IPS-20b (cell line): ENCODE results near the gene ANKRD6.
A peak's percentile ranks its signal among the peaks of the same experiment; 100 is the strongest.

Experiments used
- H3K27ac ChIP-seq: one replicate; pipeline ENCODE4 v1.5.1; 2013; ENCODE audit warnings: low read length
- H3K27me3 ChIP-seq: 2 replicates; pipeline ENCODE4 v1.6.1; 2013; ENCODE audit warnings: mild to moderate bottlenecking, low read length, inconsistent platforms; ENCODE audit not compliant: insufficient read depth
- H3K36me3 ChIP-seq: 2 replicates; pipeline ENCODE4 v1.6.1; 2013; ENCODE audit warnings: low read depth, mild to moderate bottlenecking, inconsistent platforms, low read length, moderate library complexity; ENCODE audit not compliant: insufficient read depth
- H3K4me1 ChIP-seq: 2 replicates; pipeline ENCODE4 v1.6.1; 2013; ENCODE audit warnings: mild to moderate bottlenecking, control low read depth, inconsistent platforms, low read length, moderate library complexity; ENCODE audit not compliant: insufficient read depth
- H3K4me3 ChIP-seq: 2 replicates; pipeline ENCODE4 v1.5.1; 2013; ENCODE audit warnings: mild to moderate bottlenecking, low read length, inconsistent platforms
- H3K9ac ChIP-seq: 2 replicates; pipeline ENCODE4 v1.6.1; 2013; ENCODE audit warnings: low read depth, mild to moderate bottlenecking, inconsistent platforms, low read length, moderate library complexity
- H3K9me3 ChIP-seq: 2 replicates; pipeline ENCODE4 v1.6.1; 2013; ENCODE audit warnings: mild to moderate bottlenecking, low read depth, low read length, inconsistent platforms; ENCODE audit not compliant: insufficient read depth

ANKRD6 gene

GRCh38 chr6:89553431-89553830 lies 120.5 kb downstream of the ANKRD6 start:
- Histone ChIP-seq H3K36me3 (no peaks in the 10 kb centered on the region), H3K9me3 (peaks cover 16% of the 10 kb centered on the region), H3K4me1 (peaks cover 21% of the 10 kb centered on the region), H3K27me3 (no peaks in the 10 kb centered on the region), H3K27ac (no peak overlapping the region), H3K9ac (no peak overlapping the region), H3K4me3 (no peak overlapping the region)

- Histone ChIP-seq H3K4me3 (no peak overlapping the region), H3K9me3 (peaks cover 17% of the 10 kb centered on the region), H3K36me3 (no peaks in the 10 kb centered on the region), H3K9ac (no peak overlapping the region), H3K27ac (no peak overlapping the region), H3K4me1 (peaks cover 21% of the 10 kb centered on the region), H3K27me3 (no peaks in the 10 kb centered on the region)
Measured at GRCh38 chr6:89554106-89554505, 121.2 kb downstream of the ANKRD6 start.

- Histone ChIP-seq H3K4me3 (peak overlapping the region; percentile 36; the same call in 1 of the 2 replicates), H3K4me1 (peaks cover 21% of the 10 kb centered on the region), H3K27me3 (no peaks in the 10 kb centered on the region), H3K9me3 (peaks cover 17% of the 10 kb centered on the region), H3K9ac (peak overlapping the region; percentile 27; the same call in 1 of the 2 replicates), H3K27ac (no peak overlapping the region), H3K36me3 (no peaks in the 10 kb centered on the region)
Measured at GRCh38 chr6:89555031-89555430, 122.1 kb downstream of the ANKRD6 start.

GRCh38 chr6:89555806-89556205 lies 122.9 kb downstream of the ANKRD6 start:
- no peak overlapping the region for H3K27ac ChIP-seq

GRCh38 chr6:89559487-89559886 lies 126.5 kb downstream of the ANKRD6 start:
- H3K27me3 ChIP-seq = no peaks in the 10 kb centered on the region
- no peak overlapping the region for H3K27ac ChIP-seq

More at GRCh38 chr6:89555806-89556205, 122.9 kb downstream of the ANKRD6 start:
- Histone ChIP-seq H3K4me3 (peak overlapping the region; percentile 36; the same call in 1 of the 2 replicates), H3K4me1 (peaks cover 21% of the 10 kb centered on the region), H3K36me3 (no peaks in the 10 kb centered on the region), H3K9ac (peak overlapping the region; percentile 27; the same call in 1 of the 2 replicates), H3K9me3 (peaks cover 17% of the 10 kb centered on the region), H3K27me3 (no peaks in the 10 kb centered on the region)

GRCh38 chr6:89562093-89562973 lies 129.4 kb downstream of the ANKRD6 start:
- H3K36me3 ChIP-seq = no peaks in the 10 kb centered on the region
- no peak overlapping the region for H3K27ac ChIP-seq
- peaks cover 12% of the 10 kb centered on the region for H3K9me3 ChIP-seq
- no peak overlapping the region for H3K9ac ChIP-seq
- no peaks in the 10 kb centered on the region for H3K27me3 ChIP-seq
- H3K4me3 ChIP-seq = no peak overlapping the region
- peaks cover 8% of the 10 kb centered on the region; the same call in 1 of the 2 replicates for H3K4me1 ChIP-seq

More at GRCh38 chr6:89559487-89559886, 126.5 kb downstream of the ANKRD6 start:
- peaks cover 26% of the 10 kb centered on the region for H3K4me1 ChIP-seq
- H3K4me3 ChIP-seq = no peak overlapping the region
- peaks cover 17% of the 10 kb centered on the region for H3K9me3 ChIP-seq
- no peak overlapping the region for H3K9ac ChIP-seq
- H3K36me3 ChIP-seq = no peaks in the 10 kb centered on the region

GRCh38 chr6:89563866-89564265 lies 130.9 kb downstream of the ANKRD6 start:
- H3K4me1 ChIP-seq = peaks cover 8% of the 10 kb centered on the region; the same call in 1 of the 2 replicates
- H3K36me3 ChIP-seq = no peaks in the 10 kb centered on the region
- H3K27me3 ChIP-seq = no peaks in the 10 kb centered on the region
- H3K9ac ChIP-seq = no peak overlapping the region
- no peaks in the 10 kb centered on the region for H3K9me3 ChIP-seq
- no peak overlapping the region for H3K4me3 ChIP-seq
- H3K27ac ChIP-seq = no peak overlapping the region

GRCh38 chr6:89564752-89565427 lies 131.9 kb downstream of the ANKRD6 start:
- no peak overlapping the region for H3K9ac ChIP-seq
- no peak overlapping the region for H3K27ac ChIP-seq
- H3K36me3 ChIP-seq = no peaks in the 10 kb centered on the region
- H3K4me3 ChIP-seq = no peak overlapping the region
- H3K9me3 ChIP-seq = no peaks in the 10 kb centered on the region
- H3K27me3 ChIP-seq = no peaks in the 10 kb centered on the region
- peaks cover 8% of the 10 kb centered on the region; the same call in 1 of the 2 replicates for H3K4me1 ChIP-seq

- H3K4me3 ChIP-seq = no peak overlapping the region
- no peak overlapping the region for H3K27ac ChIP-seq
- H3K27me3 ChIP-seq = no peaks in the 10 kb centered on the region
- no peaks in the 10 kb centered on the region for H3K9me3 ChIP-seq
- H3K36me3 ChIP-seq = no peaks in the 10 kb centered on the region
- peaks cover 8% of the 10 kb centered on the region; the same call in 1 of the 2 replicates for H3K4me1 ChIP-seq
- H3K9ac ChIP-seq = peak overlapping the region; percentile 7; the same call in 1 of the 2 replicates
Measured at GRCh38 chr6:89566008-89566800, 133.3 kb downstream of the ANKRD6 start.

- Histone ChIP-seq H3K36me3 (no peaks in the 10 kb centered on the region), H3K4me3 (no peak overlapping the region), H3K4me1 (peaks cover 3% of the 10 kb centered on the region; the same call in 1 of the 2 replicates), H3K27ac (no peak overlapping the region), H3K9me3 (no peaks in the 10 kb centered on the region), H3K9ac (peak overlapping the region; percentile 7; the same call in 1 of the 2 replicates), H3K27me3 (no peaks in the 10 kb centered on the region)
Measured at GRCh38 chr6:89566930-89567629, 134.1 kb downstream of the ANKRD6 start.
